ENCODE measurements around the gene TRIM47. TPM values are rescaled to one million over a fixed set of nuclear protein-coding genes. Genes with fewer than 3 reads are reported as not detected.

TRIM47 gene
- total and polyA plus RNA-seq, 2 of the 13 experiments (the other 11 are each of a cell fraction or from before 2014, with no cell fraction given), result 33.5 to 82.0 TPM

- TF ChIP-seq MAZ (IDR thresholded peaks at IDR 0.05; ENCODE audit: borderline replicate concordance, low read depth, low read length) (no peak), MAZ (CRISPR knock-in tag; IDR thresholded peaks at IDR 0.05; ENCODE audit: low read depth) (no peak; the same call in 1 of the 2 replicates), NCOA5 (CRISPR knock-in tag; IDR thresholded peaks at IDR 0.05) (no peak), MTA1 (CRISPR knock-in tag; IDR thresholded peaks at IDR 0.05; ENCODE audit: borderline replicate concordance) (peak; percentile 47; the same call in 1 of the 2 replicates), REXO4 (CRISPR knock-in tag; IDR thresholded peaks at IDR 0.05; ENCODE audit: borderline replicate concordance) (no peak), PPARG (CRISPR knock-in tag; conservative IDR thresholded peaks at IDR 0.05) (no peak; the same call in 1 of the 2 replicates), ZNF225 (CRISPR knock-in tag; IDR thresholded peaks at IDR 0.05) (peak; percentile 53; the same call in 1 of the 2 replicates), ZNF670 (CRISPR knock-in tag; IDR thresholded peaks at IDR 0.05; ENCODE audit: borderline replicate concordance) (no peak), SNAPC2 (CRISPR knock-in tag; IDR thresholded peaks at IDR 0.05) (peak; percentile 55; the same call in 1 of the 2 replicates), PHF21A (CRISPR knock-in tag; IDR thresholded peaks at IDR 0.05) (no peak), ZNF576 (CRISPR knock-in tag; IDR thresholded peaks at IDR 0.05) (no peak), ZNF569 (CRISPR knock-in tag; IDR thresholded peaks at IDR 0.05; ENCODE audit: borderline replicate concordance) (no peak), ZNF703 (CRISPR knock-in tag; IDR thresholded peaks at IDR 0.05; ENCODE audit: borderline replicate concordance) (peak; percentile 89; the same call in 1 of the 2 replicates), ZFP62 (CRISPR knock-in tag; IDR thresholded peaks at IDR 0.05) (no peak), ZNF124 (CRISPR knock-in tag; IDR thresholded peaks at IDR 0.05) (no peak), MLLT10 (CRISPR knock-in tag; IDR thresholded peaks at IDR 0.05) (no peak), ZNF431 (CRISPR knock-in tag; IDR thresholded peaks at IDR 0.05; ENCODE audit: borderline replicate concordance, low read depth) (0 out of 2 replicates have a peak, but pooled peaks have one; percentile 28), ZNF451 (CRISPR knock-in tag; IDR thresholded peaks at IDR 0.05) (peak; percentile 64; the same call in 1 of the 2 replicates), ZNF660 (CRISPR knock-in tag; IDR thresholded peaks at IDR 0.05; ENCODE audit: borderline replicate concordance, low read depth) (no peak), ZNF501 (CRISPR knock-in tag; IDR thresholded peaks at IDR 0.05) (peak; percentile 59; the same call in 1 of the 2 replicates), ZNF564 (CRISPR knock-in tag; IDR thresholded peaks at IDR 0.05) (peak; percentile 58; the same call in 1 of the 2 replicates), CSRNP1 (CRISPR knock-in tag; IDR thresholded peaks at IDR 0.05) (peak; percentile 89), AGO2 (optimal IDR thresholded peaks at IDR 0.05; ENCODE audit: low read depth, low read length) (peak; percentile 96), ZNF430 (CRISPR knock-in tag; IDR thresholded peaks at IDR 0.05) (peak; percentile 81; the same call in 1 of the 2 replicates), STAT5B (CRISPR knock-in tag; IDR thresholded peaks at IDR 0.05) (peak; percentile 61; the same call in 1 of the 2 replicates), AKAP8 (CRISPR knock-in tag; IDR thresholded peaks at IDR 0.05) (peak; percentile 89), ZNF766 (CRISPR knock-in tag; IDR thresholded peaks at IDR 0.05; ENCODE audit: borderline replicate concordance) (0 out of 2 replicates have a peak, but pooled peaks have one; percentile 70), CC2D1A (CRISPR knock-in tag; IDR thresholded peaks at IDR 0.05) (no peak), ETV5 (CRISPR knock-in tag; IDR thresholded peaks at IDR 0.05; ENCODE audit: borderline replicate concordance) (peak; percentile 31; the same call in 1 of the 2 replicates), ZNF460 (CRISPR knock-in tag; IDR thresholded peaks at IDR 0.05; ENCODE audit: borderline replicate concordance) (no peak)
Measured at GRCh38 chr17:75896415-75897159, 18.2 kb upstream of the TRIM47 start, which contains the start of gene TRIM65 (continued).

Measured in HepG2 (cell line).